SK-N-SH (cell line): ENCODE results near the gene ADCY9. TPM values are rescaled to one million over a fixed set of nuclear protein-coding genes. Genes with fewer than 3 reads are reported as not detected.

Source experiments
- CTCF ChIA-PET: fragments of 300-600, 350-600 bp; formaldehyde crosslinking; extraction: SDS; loops from one replicate; lab custom pipeline; 2021; lab: Yijun Ruan, JAX
- POLR2A ChIA-PET: fragments of 350-600 bp; sonication (Branson Sonifier 250); formaldehyde crosslinking; extraction: SDS; loops from one replicate; lab custom pipeline; 2020; ENCODE audit warnings: antibody characterized with exemption, inconsistent platforms; lab: Yijun Ruan, JAX
- DNase-seq: peaks from one replicate; pipeline ENCODE4 v3.0.0; 2012
- H2AFZ ChIP-seq: fragments of 200-600 bp; sonication (generic); 2 replicates; pipeline ENCODE4 v1.8.1; 2016; ENCODE audit warnings: antibody characterized with exemption, mild to moderate bottlenecking, low read depth
- H3F3A ChIP-seq: fragments of 200-600 bp; sonication (generic); replicated peaks from 2 replicates; pipeline ENCODE3; 2016; ENCODE audit warnings: antibody characterized with exemption, mild to moderate bottlenecking; ENCODE audit not compliant: insufficient read depth
- H3K27ac ChIP-seq, 2 experiments: fragments of 200-500 bp in 1 of 2; fragments of 200-600 bp in 1 of 2; sonication (Bioruptor generic) in 1 of 2; sonication (generic), shearing (Covaris generic) in 1 of 2; 2 replicates each; pipeline versions ENCODE4 v1.5.1 to v1.6.1; 2014 to 2016; ENCODE audit warnings: low read depth in 2 of 2, inconsistent platforms in 1 of 2, low read length in 1 of 2, mild to moderate bottlenecking in 1 of 2, mixed read lengths in 1 of 2
- H3K27me3 ChIP-seq: fragments of 200-600 bp; sonication (generic), shearing (Covaris generic); 2 replicates; pipeline ENCODE4 v1.6.1; 2016; ENCODE audit warnings: mixed run types; ENCODE audit not compliant: insufficient read depth
- H3K36me3 ChIP-seq, 2 experiments: fragments of 200-500 bp in 1 of 2; fragments of 200-600 bp in 1 of 2; sonication (Bioruptor generic) in 1 of 2; sonication (generic) in 1 of 2; replicated peaks in 1 of 2; 2 replicates each; pipeline versions ENCODE3 to v1.5.1; 2014 to 2016; ENCODE audit warnings: low read length in 1 of 2, mild to moderate bottlenecking in 1 of 2; ENCODE audit not compliant: insufficient read depth in 2 of 2, control insufficient read depth in 1 of 2
- H3K4me1 ChIP-seq, 2 experiments: fragments of 200-500 bp in 1 of 2; fragments of 200-600 bp in 1 of 2; sonication (Bioruptor generic) in 1 of 2; sonication (generic), shearing (Covaris generic) in 1 of 2; 2 replicates each; pipeline versions ENCODE4 v1.5.1 to v1.6.1; 2014 to 2016; ENCODE audit warnings: low read depth in 1 of 2, low read length in 1 of 2, mixed run types in 1 of 2; ENCODE audit not compliant: insufficient read depth in 2 of 2, control insufficient read depth in 1 of 2
- H3K4me2 ChIP-seq: fragments of 200-600 bp; sonication (generic), shearing (Covaris generic); 2 replicates; pipeline ENCODE4 v1.6.1; 2017; ENCODE audit warnings: mixed run types
- H3K4me3 ChIP-seq, 2 experiments: fragments of 200-500 bp in 1 of 2; fragments of 200-600 bp in 1 of 2; sonication (Bioruptor generic) in 1 of 2; sonication (generic), shearing (Covaris generic) in 1 of 2; 2 replicates each; pipeline versions ENCODE4 v1.5.1 to v1.8.1; 2014 to 2016; ENCODE audit warnings: low read depth in 2 of 2, inconsistent platforms in 1 of 2, low read length in 1 of 2, mild to moderate bottlenecking in 1 of 2, mixed read lengths in 1 of 2, moderate library complexity in 1 of 2
- H3K79me2 ChIP-seq: fragments of 200-600 bp; sonication (generic); 2 replicates; pipeline ENCODE4 v1.8.1; 2017; ENCODE audit warnings: mild to moderate bottlenecking; ENCODE audit not compliant: insufficient read depth
- H3K9ac ChIP-seq: fragments of 200-600 bp; sonication (generic); 2 replicates; pipeline ENCODE4 v1.6.1; 2017; ENCODE audit warnings: mixed run types
- H3K9me2 ChIP-seq: fragments of 200-600 bp; sonication (generic); 2 replicates; pipeline ENCODE4 v1.6.1; 2017; ENCODE audit warnings: mixed run types
- H3K9me3 ChIP-seq: fragments of 200-600 bp; sonication (generic); 2 replicates; pipeline ENCODE4 v1.6.1; 2017; ENCODE audit warnings: mixed run types, mild to moderate bottlenecking, moderate library complexity
- H4K20me1 ChIP-seq: fragments of 200-600 bp; sonication (generic); 2 replicates; pipeline ENCODE4 v1.6.1; 2017; ENCODE audit warnings: mild to moderate bottlenecking, mixed run types; ENCODE audit not compliant: insufficient read depth
- CHD2 ChIP-seq: fragments of 150-350 bp; IDR thresholded peaks from 2 replicates; pipeline ENCODE4 v1.6.1; 2018; ENCODE audit warnings: low read length; ENCODE audit not compliant: partially characterized antibody
- CTCF ChIP-seq: fragments of 200-600 bp; sonication (generic); IDR thresholded peaks from 2 replicates; pipeline ENCODE4 v1.6.1; 2017; ENCODE audit warnings: antibody characterized with exemption, mild to moderate bottlenecking, moderate library complexity
- EP300 ChIP-seq, 2 experiments: IDR thresholded peaks; 2 replicates each; pipeline versions ENCODE4 v1.4.0 to v1.6.1; 2012; ENCODE audit warnings: borderline replicate concordance in 1 of 2, low read depth in 1 of 2, low read length in 1 of 2
- EZH2phosphoT487 ChIP-seq: fragments of 200-600 bp; sonication (generic); IDR thresholded peaks from 2 replicates; pipeline ENCODE4 v1.6.1; 2017; ENCODE audit warnings: low read depth, mixed run types, mild to moderate bottlenecking, antibody characterized with exemption, moderate library complexity, borderline replicate concordance
- FOSL2 ChIP-seq: IDR thresholded peaks from 2 replicates; pipeline ENCODE4 v1.4.0; 2012; ENCODE audit warnings: low read depth, mild to moderate bottlenecking, moderate library complexity, borderline replicate concordance
- FOXJ3 ChIP-seq: sonication (generic); formaldehyde crosslinking; IDR thresholded peaks from 2 replicates; pipeline ENCODE4 v1.5.1; 2020; ENCODE audit warnings: mild to moderate bottlenecking, missing genetic modification reagents
- FOXM1 ChIP-seq: IDR thresholded peaks from 2 replicates; pipeline ENCODE4 v1.4.0; 2012; ENCODE audit warnings: low read depth, mild to moderate bottlenecking
- GABPA ChIP-seq: IDR thresholded peaks from 2 replicates; pipeline ENCODE4 v1.4.0; 2012; ENCODE audit warnings: low read depth, mild to moderate bottlenecking
- IRF3 ChIP-seq: fragments of 150-350 bp; IDR thresholded peaks from 2 replicates; pipeline ENCODE4 v1.6.1; 2016; ENCODE audit warnings: mild to moderate bottlenecking, low read depth, low read length
- MEF2A ChIP-seq: IDR thresholded peaks from 2 replicates; pipeline ENCODE4 v1.4.0; 2012; ENCODE audit warnings: low read depth, borderline replicate concordance
- NFIC ChIP-seq: IDR thresholded peaks from 2 replicates; pipeline ENCODE4 v1.4.0; 2012; ENCODE audit warnings: borderline replicate concordance
- POLR2AphosphoS5 ChIP-seq: IDR thresholded peaks from 2 replicates; pipeline ENCODE4 v1.6.1; 2012; ENCODE audit warnings: low read depth, low read length
- REST ChIP-seq: IDR thresholded peaks from 2 replicates; pipeline ENCODE4 v1.6.1; 2012; ENCODE audit warnings: mild to moderate bottlenecking, low read depth, low read length, moderate library complexity
- RXRA ChIP-seq: IDR thresholded peaks from 2 replicates; pipeline ENCODE4 v1.4.0; 2012; ENCODE audit warnings: low read depth, mild to moderate bottlenecking, borderline replicate concordance
- TEAD4 ChIP-seq: IDR thresholded peaks from 2 replicates; pipeline ENCODE4 v1.4.0; 2012; ENCODE audit warnings: mild to moderate bottlenecking, borderline replicate concordance; ENCODE audit not compliant: insufficient read depth
- USF2 ChIP-seq: fragments of 150-350 bp; IDR thresholded peaks from 2 replicates; pipeline ENCODE4 v1.6.1; 2017; ENCODE audit warnings: antibody characterized with exemption, low read length, low read depth, borderline replicate concordance
- WGBS: methylation state at CpG from one replicate; pipeline ENCODE4 v1.1.6; 2017; ENCODE audit warnings: low lambda C conversion rate; 5-methylcytosine and 5-hydroxymethylcytosine counted together
- polyA plus RNA-seq, 3 experiments: library from polyadenylated mRNA; depleted of rRNA; stranded (reverse); fragments of >200 nt; gene quantifications; 2 replicates each; pipeline ENCODE4 v1.2.3, GENCODE V29; 2012

Gene ADCY9
- polyA plus RNA-seq, 1 of the 3 experiments (the other 2 are of a cell fraction) = 5.2 TPM

- ChIA-PET CTCF (interaction anchor here (0.6 kb wide), 1 partner anchor 30 kb away, joined by 3 read pairs; no protein-coding TSS in a partner anchor), POLR2A (no interaction called here)
- H3K9ac ChIP-seq = no peak overlapping the region
- no peak for TF ChIP-seq NFIC
- TF ChIP-seq EZH2phosphoT487 = no peak
- TF ChIP-seq IRF3 = no peak
- no peak for TF ChIP-seq TEAD4
- no peak for TF ChIP-seq REST
- no peak for TF ChIP-seq USF2
- TF ChIP-seq FOXM1 = no peak
- no peak for TF ChIP-seq FOXJ3
- no peak for TF ChIP-seq RXRA
- TF ChIP-seq POLR2AphosphoS5 = no peak
- TF ChIP-seq MEF2A = no peak
- TF ChIP-seq CTCF = no peak
- TF ChIP-seq GABPA = no peak
- no peak for TF ChIP-seq EP300 (IDR thresholded peaks at IDR 0.05; ENCODE audit: borderline replicate concordance in 1 of 2, low read depth in 1 of 2, low read length in 1 of 2)
- no peak for TF ChIP-seq FOSL2
- no peak for TF ChIP-seq CHD2
- no peak overlapping the region for H3K4me2 ChIP-seq
- no peak for DNase-seq
- H3K4me1 ChIP-seq = peaks cover 0 to 2% of the 10 kb centered on the region in 2 experiments; a peak in 2 of 4 replicates
- WGBS = 92% methylated on average over 8 of the region's 8 CpGs
- no peak overlapping the region for H2AFZ ChIP-seq
- H4K20me1 ChIP-seq = no peaks in the 10 kb centered on the region
- H3K27me3 ChIP-seq = no peaks in the 10 kb centered on the region
- no peaks in the 10 kb centered on the region for H3K9me3 ChIP-seq
- H3K9me2 ChIP-seq = no peaks in the 10 kb centered on the region
- H3K4me3 ChIP-seq = no peak overlapping the region
- H3K79me2 ChIP-seq = no peaks in the 10 kb centered on the region
- no peak overlapping the region for H3K27ac ChIP-seq
- H3F3A ChIP-seq = no peaks in the 10 kb centered on the region
- H3K36me3 ChIP-seq = no peaks in the 10 kb centered on the region
Measured at GRCh38 chr16:3968551-3968950, 147.7 kb downstream of the ADCY9 start.
